Measurements from ENCODE around the gene HAO1. TPM values are rescaled to one million over a fixed set of nuclear protein-coding genes. Genes with fewer than 3 reads are reported as not detected.

The HAO1 gene
- total RNA-seq, 1 experiment from 2014 or later: not detected

DNA sequence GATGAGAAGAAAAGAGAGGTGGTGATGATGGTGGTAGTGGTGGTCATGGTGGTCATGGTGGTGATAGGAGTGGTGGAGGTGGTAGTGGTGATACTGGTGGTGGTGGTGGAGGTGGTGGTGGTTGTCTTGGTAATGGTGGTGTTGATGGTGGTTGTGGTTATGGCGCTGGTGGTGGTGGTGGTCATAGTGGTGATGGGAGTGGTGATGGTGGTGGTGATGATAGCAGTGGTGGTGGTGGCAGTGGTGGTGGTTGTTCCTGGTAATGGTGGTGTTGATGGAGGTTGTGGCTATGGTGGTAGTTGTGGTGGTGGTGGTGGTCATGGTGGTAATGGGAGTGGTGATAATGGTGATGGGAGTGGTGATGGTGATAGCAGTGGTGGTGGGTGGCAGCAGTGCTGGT lies 36.8 kb downstream of the HAO1 start:
- CTCF ChIA-PET: interaction anchor here (0.6 to 0.7 kb wide), 3 partner anchors 19 to 1139 kb away, joined by 3 read pairs; no protein-coding TSS in a partner anchor
- Mint-ChIP-seq H3K4me1 (ENCODE audit: insufficient read depth, unreplicated experiment) (no peaks in the 10 kb centered on the region), H3K36me3 (ENCODE audit: insufficient read depth, unreplicated experiment) (peaks cover 7% of the 10 kb centered on the region), H3K27ac (ENCODE audit: low read depth, unreplicated experiment) (no peak overlapping the region), H3K4me3 (ENCODE audit: unreplicated experiment) (no peak overlapping the region), H3K27me3 (ENCODE audit: insufficient read depth, unreplicated experiment) (no peaks in the 10 kb centered on the region), H3K9me3 (ENCODE audit: unreplicated experiment) (peaks cover 17% of the 10 kb centered on the region)
- no TSS peak for BruUV-seq (replicated peaks)
- intact Hi-C loops (cut with micrococcal nuclease): no loop called here
- TF ChIP-seq, protein P1, sequence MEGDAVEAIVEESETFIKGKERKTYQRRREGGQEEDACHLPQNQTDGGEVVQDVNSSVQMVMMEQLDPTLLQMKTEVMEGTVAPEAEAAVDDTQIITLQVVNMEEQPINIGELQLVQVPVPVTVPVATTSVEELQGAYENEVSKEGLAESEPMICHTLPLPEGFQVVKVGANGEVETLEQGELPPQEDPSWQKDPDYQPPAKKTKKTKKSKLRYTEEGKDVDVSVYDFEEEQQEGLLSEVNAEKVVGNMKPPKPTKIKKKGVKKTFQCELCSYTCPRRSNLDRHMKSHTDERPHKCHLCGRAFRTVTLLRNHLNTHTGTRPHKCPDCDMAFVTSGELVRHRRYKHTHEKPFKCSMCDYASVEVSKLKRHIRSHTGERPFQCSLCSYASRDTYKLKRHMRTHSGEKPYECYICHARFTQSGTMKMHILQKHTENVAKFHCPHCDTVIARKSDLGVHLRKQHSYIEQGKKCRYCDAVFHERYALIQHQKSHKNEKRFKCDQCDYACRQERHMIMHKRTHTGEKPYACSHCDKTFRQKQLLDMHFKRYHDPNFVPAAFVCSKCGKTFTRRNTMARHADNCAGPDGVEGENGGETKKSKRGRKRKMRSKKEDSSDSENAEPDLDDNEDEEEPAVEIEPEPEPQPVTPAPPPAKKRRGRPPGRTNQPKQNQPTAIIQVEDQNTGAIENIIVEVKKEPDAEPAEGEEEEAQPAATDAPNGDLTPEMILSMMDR (IDR thresholded peaks at IDR 0.05; ENCODE audit: unreplicated experiment): no peak
- POLR2A ChIA-PET: no interaction called here
- no peak for DNase-seq (ENCODE audit: unreplicated experiment)

DNA sequence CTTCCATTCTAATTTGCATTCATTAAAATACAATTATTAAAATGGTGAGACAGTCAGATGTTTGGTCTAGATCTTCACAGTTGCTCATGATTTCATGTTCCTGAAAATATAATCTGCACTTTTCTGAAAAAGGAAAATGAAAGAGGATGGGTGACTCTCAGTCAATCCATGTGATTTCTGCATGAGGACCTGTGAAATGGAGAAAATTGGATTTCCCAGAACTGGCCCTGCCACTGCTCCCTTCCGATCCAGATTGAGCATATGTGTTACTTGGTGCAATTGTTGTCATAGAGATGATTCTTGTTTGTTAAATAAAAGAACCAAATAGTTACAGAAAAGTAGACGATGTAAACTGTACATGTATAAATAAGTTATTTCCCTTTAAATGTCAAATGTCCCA lies 37.4 kb downstream of the HAO1 start:
- no peaks in the 10 kb centered on the region for H3K4me1 Mint-ChIP-seq (ENCODE audit: insufficient read depth, unreplicated experiment)
- H3K27me3 Mint-ChIP-seq (ENCODE audit: insufficient read depth, unreplicated experiment): no peaks in the 10 kb centered on the region
- no peak overlapping the region for H3K4me3 Mint-ChIP-seq (ENCODE audit: unreplicated experiment)
- BruUV-seq (replicated peaks): no TSS peak
- ChIA-PET CTCF (interaction anchor here (0.6 to 0.7 kb wide), 5 partner anchors 20 to 1949 kb away, joined by 3 to 5 read pairs (median 3); no protein-coding TSS in a partner anchor), POLR2A (no interaction called here)
- H3K36me3 Mint-ChIP-seq (ENCODE audit: insufficient read depth, unreplicated experiment): peaks cover 7% of the 10 kb centered on the region
- peaks cover 17% of the 10 kb centered on the region for H3K9me3 Mint-ChIP-seq (ENCODE audit: unreplicated experiment)
- TF ChIP-seq, protein P1 (IDR thresholded peaks at IDR 0.05; ENCODE audit: unreplicated experiment): no peak
- DNase-seq (ENCODE audit: unreplicated experiment): no peak
- no peak overlapping the region for H3K27ac Mint-ChIP-seq (ENCODE audit: low read depth, unreplicated experiment)
- intact Hi-C loops (cut with micrococcal nuclease): no loop called here

DNA sequence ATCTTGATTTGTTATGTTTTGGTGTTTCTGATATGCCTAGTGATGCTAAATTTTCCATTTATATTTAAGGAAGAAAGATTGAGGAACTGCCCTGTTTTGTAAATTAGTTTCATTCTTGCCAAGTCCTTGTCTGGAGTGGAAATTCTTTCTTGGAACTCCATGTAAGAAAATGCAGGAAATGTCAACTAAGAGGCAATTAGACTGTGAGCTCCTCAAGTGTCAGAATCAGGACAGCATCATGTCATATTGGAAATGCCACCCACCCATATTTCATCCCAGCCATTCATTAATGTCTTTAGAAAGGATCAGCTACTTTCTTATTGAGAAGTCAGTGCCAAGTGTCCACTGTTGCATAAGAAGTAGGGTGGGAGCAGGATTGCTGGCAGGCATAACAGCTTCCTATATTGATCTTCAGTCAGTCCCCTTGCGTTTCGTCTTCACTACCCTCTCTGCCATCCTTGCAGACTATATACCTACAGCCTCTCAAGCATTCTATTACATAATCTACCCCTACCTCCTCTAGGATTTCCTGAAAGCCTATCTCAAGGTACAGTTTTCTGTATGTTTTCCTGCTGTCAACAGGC lies 42.4 kb downstream of the HAO1 start:
- Mint-ChIP-seq H3K4me1 (ENCODE audit: insufficient read depth, unreplicated experiment) (no peaks in the 10 kb centered on the region), H3K27ac (ENCODE audit: low read depth, unreplicated experiment) (no peak overlapping the region), H3K36me3 (ENCODE audit: insufficient read depth, unreplicated experiment) (peaks cover under 1% of the 10 kb centered on the region), H3K27me3 (ENCODE audit: insufficient read depth, unreplicated experiment) (no peaks in the 10 kb centered on the region), H3K4me3 (ENCODE audit: unreplicated experiment) (no peak overlapping the region), H3K9me3 (ENCODE audit: unreplicated experiment) (peaks cover 8% of the 10 kb centered on the region)
- TF ChIP-seq, protein P1 (IDR thresholded peaks at IDR 0.05; ENCODE audit: unreplicated experiment): no peak
- POLR2A ChIA-PET: interaction anchor here (0.6 kb wide), 1 partner anchor 704 kb away, joined by 3 read pairs; no protein-coding TSS in a partner anchor
- DNase-seq (ENCODE audit: unreplicated experiment): no peak
- no TSS peak for BruUV-seq (replicated peaks)
- CTCF ChIA-PET: interaction anchor here (0.5 to 1.0 kb wide), 2 partner anchors 39 to 522 kb away, joined by 3 to 5 read pairs; no protein-coding TSS in a partner anchor
- intact Hi-C loops (cut with micrococcal nuclease): no loop called here

DNA sequence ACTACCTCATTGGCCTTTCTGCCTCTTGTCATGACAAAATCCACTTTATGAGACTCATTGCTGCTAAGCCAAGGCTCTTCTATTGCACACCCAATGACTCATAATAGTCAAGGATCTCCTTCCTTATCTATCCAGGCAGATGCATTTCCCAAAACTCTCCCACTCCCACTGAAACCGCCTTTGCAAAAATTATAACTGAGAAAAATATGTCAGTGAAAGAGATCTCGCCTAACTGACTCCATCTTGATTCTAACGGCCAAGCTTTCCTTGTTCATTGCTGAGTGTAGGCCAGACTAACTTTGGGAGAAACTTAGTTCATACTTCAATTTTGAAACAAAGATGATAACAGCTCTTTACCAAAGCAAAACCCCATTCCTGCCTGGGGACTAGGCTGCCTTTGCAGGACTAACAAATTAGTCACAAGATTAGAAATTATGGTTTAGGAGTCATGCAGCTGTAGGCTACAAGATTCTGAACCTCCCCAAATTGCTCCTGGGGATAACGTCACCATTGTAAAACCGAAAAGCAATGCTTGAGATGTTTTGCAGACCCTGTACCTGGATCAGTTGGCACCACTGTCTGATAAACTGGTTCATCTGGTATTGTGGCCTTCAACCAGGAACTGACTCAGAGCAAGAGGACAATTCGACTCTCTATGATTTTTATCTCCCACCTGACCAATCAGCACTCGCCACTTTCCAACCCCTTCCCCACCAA lies 47.1 kb downstream of the HAO1 start:
- Mint-ChIP-seq H3K4me1 (ENCODE audit: insufficient read depth, unreplicated experiment) (no peaks in the 10 kb centered on the region), H3K36me3 (ENCODE audit: insufficient read depth, unreplicated experiment) (no peaks in the 10 kb centered on the region), H3K27me3 (ENCODE audit: insufficient read depth, unreplicated experiment) (no peaks in the 10 kb centered on the region), H3K9me3 (ENCODE audit: unreplicated experiment) (no peaks in the 10 kb centered on the region), H3K4me3 (ENCODE audit: unreplicated experiment) (no peak overlapping the region), H3K27ac (ENCODE audit: low read depth, unreplicated experiment) (no peak overlapping the region)
- DNase-seq (ENCODE audit: unreplicated experiment): no peak
- CTCF ChIA-PET: no interaction called here
- intact Hi-C loops (cut with micrococcal nuclease): no loop called here
- BruUV-seq (replicated peaks): no TSS peak
- TF ChIP-seq, protein P1 (IDR thresholded peaks at IDR 0.05; ENCODE audit: unreplicated experiment): no peak
- POLR2A ChIA-PET: no interaction called here
